HG03196 (cell line): ENCODE measurements around the gene MRPS18B.
A peak's percentile ranks its signal among the peaks of the same experiment; 100 is the strongest.
"Not testable (repeated sequence)": the region's sequence is repeated elsewhere in the genome, so short reads cannot be mapped to it uniquely, and the experiment has no call there.

Source experiments
- ATAC-seq: cut with Tn5 transposase; IDR thresholded peaks from one replicate; pipeline ENCODE4 v1.9.1; 2021; ENCODE audit not compliant: unreplicated experiment

The MRPS18B gene

GRCh38 chr6:30635834-30636233 lies 18.2 kb downstream of the MRPS18B start:
- ATAC-seq: no peak

- ATAC-seq: no peak
These were observed 22.8 kb downstream of the MRPS18B start for GRCh38 chr6:30640481-30640880.

- no peak for ATAC-seq
These were observed 23.4 kb downstream of the MRPS18B start for GRCh38 chr6:30641048-30641447.

- no peak for ATAC-seq
These were observed 26.0 kb downstream of the MRPS18B start for GRCh38 chr6:30643656-30644055.

- ATAC-seq: no peak
These were observed 27.1 kb downstream of the MRPS18B start for GRCh38 chr6:30644769-30645168.

- no peak for ATAC-seq
These were observed 28.3 kb downstream of the MRPS18B start for GRCh38 chr6:30645989-30646388.

- ATAC-seq: peak; percentile 44
These were observed 29.0 kb downstream of the MRPS18B start, which contains the start of gene C6orf136 for GRCh38 chr6:30646450-30647241. TSS of gene C6orf136 (plus strand) at chr6:30647133. CDS start at chr6:30647232, 99 bp downstream.

GRCh38 chr6:30647242-30648116 lies 29.8 kb downstream of the MRPS18B start:
- ATAC-seq: peak; percentile 51

GRCh38 chr6:30651143-30651542 lies 33.5 kb downstream of the MRPS18B start:
- ATAC-seq: no peak

- no peak for ATAC-seq
These were observed 37.4 kb downstream of the MRPS18B start for GRCh38 chr6:30654798-30655742.

GRCh38 chr6:30655743-30656094 lies 38.1 kb downstream of the MRPS18B start:
- ATAC-seq: no peak

- no peak for ATAC-seq
These were observed 38.9 kb downstream of the MRPS18B start for GRCh38 chr6:30656513-30656912.

- no peak for ATAC-seq
These were observed 39.8 kb downstream of the MRPS18B start for GRCh38 chr6:30657454-30657853.

- not testable (repeated sequence) for ATAC-seq
These were observed 40.3 kb downstream of the MRPS18B start for GRCh38 chr6:30657922-30658321.

GRCh38 chr6:30664994-30665767 lies 47.5 kb downstream of the MRPS18B start:
- no peak for ATAC-seq

- ATAC-seq: not testable (repeated sequence)
These were observed 48.7 kb downstream of the MRPS18B start for GRCh38 chr6:30666300-30666699.

- ATAC-seq: no peak
These were observed 53.3 kb downstream of the MRPS18B start for GRCh38 chr6:30670760-30671527.

- peak; percentile 66 for ATAC-seq
These were observed 55.0 kb downstream of the MRPS18B start, which contains the start of gene DHX16 for GRCh38 chr6:30672445-30673253. TSS of gene DHX16 (minus strand) at chr6:30673006. CDS start at chr6:30672841, 165 bp downstream.
